ENCODE data around the gene CIROP. TPM values are rescaled to one million over a fixed set of nuclear protein-coding genes. Genes with fewer than 3 reads are reported as not detected.

Gene CIROP
- total and polyA plus RNA-seq, 2 donors (not counting 1 experiment from before 2014, with no cell fraction given) = 0.09 to 0.17 TPM

GRCh38 chr14:23105348-23105824 is 597 bp upstream of the CIROP start:
- no peaks in the 10 kb centered on the region for H3K79me2 ChIP-seq (ENCODE audit: control insufficient read depth, insufficient read depth, low read length)
- DNase-seq (ENCODE audit: low read depth in 2 of 2) = no peak
- H4K20me1 ChIP-seq (ENCODE audit: control insufficient read depth, extremely low read depth, insufficient read depth, low read length) = no peaks in the 10 kb centered on the region
- H3K4me2 ChIP-seq (ENCODE audit: extremely low read depth, insufficient read depth, low read length) = no peak overlapping the region
- H3K9ac ChIP-seq (ENCODE audit: insufficient read depth, low read length) = no peak overlapping the region
- H3K27me3 ChIP-seq (ENCODE audit: control insufficient read depth, insufficient read depth, low read length) = no peaks in the 10 kb centered on the region
- no peak overlapping the region for H2AFZ ChIP-seq (ENCODE audit: low read length)
- TF ChIP-seq, protein P1, sequence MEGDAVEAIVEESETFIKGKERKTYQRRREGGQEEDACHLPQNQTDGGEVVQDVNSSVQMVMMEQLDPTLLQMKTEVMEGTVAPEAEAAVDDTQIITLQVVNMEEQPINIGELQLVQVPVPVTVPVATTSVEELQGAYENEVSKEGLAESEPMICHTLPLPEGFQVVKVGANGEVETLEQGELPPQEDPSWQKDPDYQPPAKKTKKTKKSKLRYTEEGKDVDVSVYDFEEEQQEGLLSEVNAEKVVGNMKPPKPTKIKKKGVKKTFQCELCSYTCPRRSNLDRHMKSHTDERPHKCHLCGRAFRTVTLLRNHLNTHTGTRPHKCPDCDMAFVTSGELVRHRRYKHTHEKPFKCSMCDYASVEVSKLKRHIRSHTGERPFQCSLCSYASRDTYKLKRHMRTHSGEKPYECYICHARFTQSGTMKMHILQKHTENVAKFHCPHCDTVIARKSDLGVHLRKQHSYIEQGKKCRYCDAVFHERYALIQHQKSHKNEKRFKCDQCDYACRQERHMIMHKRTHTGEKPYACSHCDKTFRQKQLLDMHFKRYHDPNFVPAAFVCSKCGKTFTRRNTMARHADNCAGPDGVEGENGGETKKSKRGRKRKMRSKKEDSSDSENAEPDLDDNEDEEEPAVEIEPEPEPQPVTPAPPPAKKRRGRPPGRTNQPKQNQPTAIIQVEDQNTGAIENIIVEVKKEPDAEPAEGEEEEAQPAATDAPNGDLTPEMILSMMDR (conservative IDR thresholded peaks at IDR 0.05 in 1 of 2, IDR thresholded peaks at IDR 0.05 in 1 of 2; ENCODE audit: low read depth in 1 of 2, low read length in 2 of 2) = no peak
- TF ChIP-seq EZH2 (IDR thresholded peaks at IDR 0.05; ENCODE audit: low read length, missing control alignments) = no peak
- H3K9me3 ChIP-seq (ENCODE audit: control insufficient read depth, insufficient read depth, low read depth, low read length) = no peaks in the 10 kb centered on the region
- no peaks in the 10 kb centered on the region for H3K4me1 ChIP-seq (ENCODE audit: control insufficient read depth, extremely low read depth, insufficient read depth, low read length)
- H3K36me3 ChIP-seq (ENCODE audit: control insufficient read depth, insufficient read depth, low read length) = no peaks in the 10 kb centered on the region
- no peak overlapping the region for H3K27ac ChIP-seq (ENCODE audit: insufficient read depth, low read length)
- no peak overlapping the region for H3K4me3 ChIP-seq (replicated peaks in 1 of 4; ENCODE audit: control extremely low read depth in 1 of 4, insufficient read depth in 1 of 4, low read depth in 3 of 4, low read length in 4 of 4)

DNA sequence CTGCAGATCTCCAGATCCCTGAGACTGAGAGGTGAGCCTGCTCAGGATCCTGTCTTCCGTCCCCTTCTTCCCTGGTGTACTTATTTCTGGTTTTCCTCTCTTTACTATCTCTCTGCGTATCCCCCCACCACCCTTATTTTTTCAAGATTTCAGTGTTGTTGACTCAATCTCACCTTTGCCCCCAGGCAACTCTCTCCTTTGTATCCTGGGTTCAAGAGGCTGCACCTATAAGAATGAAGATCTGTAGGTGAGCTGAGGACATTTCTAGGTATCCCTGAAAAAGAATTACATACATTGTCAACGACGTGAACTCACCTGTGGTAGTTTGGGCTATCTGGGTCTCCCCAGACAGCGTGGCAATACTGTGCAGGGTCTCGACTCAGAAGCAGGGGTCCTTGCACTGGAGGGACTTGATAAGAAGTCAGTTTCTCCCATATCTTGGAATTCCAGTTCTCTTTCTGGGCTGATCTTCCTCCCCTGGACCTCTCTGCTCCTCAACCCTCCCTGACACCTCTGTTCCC is 659 bp downstream of the CIROP start:
- peaks cover 2% of the 10 kb centered on the region for H3K79me2 ChIP-seq (ENCODE audit: control insufficient read depth, insufficient read depth, low read length)
- H4K20me1 ChIP-seq (ENCODE audit: control insufficient read depth, extremely low read depth, insufficient read depth, low read length) = no peaks in the 10 kb centered on the region
- no peak overlapping the region for H3K9ac ChIP-seq (ENCODE audit: insufficient read depth, low read length)
- TF ChIP-seq, protein P1 (conservative IDR thresholded peaks at IDR 0.05 in 1 of 2, IDR thresholded peaks at IDR 0.05 in 1 of 2; ENCODE audit: low read depth in 1 of 2, low read length in 2 of 2) = no peak
- TF ChIP-seq EZH2 (IDR thresholded peaks at IDR 0.05; ENCODE audit: low read length, missing control alignments) = no peak
- no peaks in the 10 kb centered on the region for H3K27me3 ChIP-seq (ENCODE audit: control insufficient read depth, insufficient read depth, low read length)
- no peak for DNase-seq (ENCODE audit: low read depth in 2 of 2)
- H3K4me1 ChIP-seq (ENCODE audit: control insufficient read depth, extremely low read depth, insufficient read depth, low read length) = no peaks in the 10 kb centered on the region
- H3K9me3 ChIP-seq (ENCODE audit: control insufficient read depth, insufficient read depth, low read depth, low read length) = no peaks in the 10 kb centered on the region
- no peak overlapping the region for H3K4me3 ChIP-seq (replicated peaks in 1 of 4; ENCODE audit: control extremely low read depth in 1 of 4, insufficient read depth in 1 of 4, low read depth in 3 of 4, low read length in 4 of 4)
- H2AFZ ChIP-seq (ENCODE audit: low read length) = no peak overlapping the region
- no peak overlapping the region for H3K27ac ChIP-seq (ENCODE audit: insufficient read depth, low read length)
- H3K36me3 ChIP-seq (ENCODE audit: control insufficient read depth, insufficient read depth, low read length) = peaks cover 2% of the 10 kb centered on the region
- no peak overlapping the region for H3K4me2 ChIP-seq (ENCODE audit: extremely low read depth, insufficient read depth, low read length)

DNA sequence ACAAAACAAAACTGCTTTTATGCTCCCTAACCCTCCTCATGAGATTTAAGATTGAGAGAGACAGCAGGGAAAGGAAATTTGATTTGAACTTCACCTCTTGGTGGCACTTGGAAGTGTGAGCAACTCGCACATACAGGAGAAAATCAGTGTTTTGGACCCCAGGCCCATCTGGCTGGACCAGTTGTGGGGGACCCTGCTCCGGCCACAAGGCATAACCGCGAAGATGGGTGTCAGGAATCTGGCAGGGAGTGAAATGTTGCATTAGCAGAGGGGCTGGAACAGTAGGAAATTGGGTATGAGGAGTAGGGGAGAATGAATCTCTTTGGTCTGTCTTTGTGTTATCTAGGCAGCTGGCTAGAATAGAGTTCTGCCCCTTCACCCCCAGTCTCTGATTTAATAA is 1.2 kb downstream of the CIROP start:
- no peak for DNase-seq (ENCODE audit: low read depth in 2 of 2)
- Histone ChIP-seq H3K9ac (ENCODE audit: insufficient read depth, low read length) (no peak overlapping the region), H3K4me1 (ENCODE audit: control insufficient read depth, extremely low read depth, insufficient read depth, low read length) (no peaks in the 10 kb centered on the region), H3K79me2 (ENCODE audit: control insufficient read depth, insufficient read depth, low read length) (peaks cover 7% of the 10 kb centered on the region), H4K20me1 (ENCODE audit: control insufficient read depth, extremely low read depth, insufficient read depth, low read length) (no peaks in the 10 kb centered on the region), H3K9me3 (ENCODE audit: control insufficient read depth, insufficient read depth, low read depth, low read length) (no peaks in the 10 kb centered on the region), H3K27me3 (ENCODE audit: control insufficient read depth, insufficient read depth, low read length) (no peaks in the 10 kb centered on the region), H3K36me3 (ENCODE audit: control insufficient read depth, insufficient read depth, low read length) (peaks cover 2% of the 10 kb centered on the region), H2AFZ (ENCODE audit: low read length) (no peak overlapping the region), H3K4me2 (ENCODE audit: extremely low read depth, insufficient read depth, low read length) (no peak overlapping the region), H3K4me3 (replicated peaks in 1 of 4; ENCODE audit: control extremely low read depth in 1 of 4, insufficient read depth in 1 of 4, low read depth in 3 of 4, low read length in 4 of 4) (no peak overlapping the region), H3K27ac (ENCODE audit: insufficient read depth, low read length) (no peak overlapping the region)
- no peak for TF ChIP-seq EZH2 (IDR thresholded peaks at IDR 0.05; ENCODE audit: low read length, missing control alignments)
- TF ChIP-seq, protein P1 (conservative IDR thresholded peaks at IDR 0.05 in 1 of 2, IDR thresholded peaks at IDR 0.05 in 1 of 2; ENCODE audit: low read depth in 1 of 2, low read length in 2 of 2) = no peak

All from fibroblast of lung (primary cell).